RWPE2 (cell line): Measurements from ENCODE around the gene CCDC69.

ENCODE experiments used
- ATAC-seq: fragments of 200-7000 bp; cut with Tn5 transposase; 3 replicates; pipeline ENCODE4 v1.9.1; 2021; ENCODE audit warnings: low read depth
- DNase-seq: peaks from one replicate; pipeline ENCODE4 v3.0.0-alpha.2; 2020; ENCODE audit warnings: low spot score
- H3K27ac ChIP-seq: fragments of 450-650 bp; 2 replicates; pipeline ENCODE4 v1.5.1; 2017; ENCODE audit warnings: mild to moderate bottlenecking; ENCODE audit not compliant: poor library complexity, severe bottlenecking
- H3K27me3 ChIP-seq: fragments of 250-450 bp; sonication (Bioruptor Pico); 2 replicates; pipeline ENCODE4 v1.5.1; 2021; ENCODE audit warnings: mild to moderate bottlenecking, moderate library complexity; ENCODE audit not compliant: insufficient read depth, poor library complexity, severe bottlenecking
- H3K36me3 ChIP-seq: fragments of 250-450 bp; sonication (Bioruptor Pico); 2 replicates; pipeline ENCODE4 v1.5.1; 2020; ENCODE audit warnings: low read depth, mild to moderate bottlenecking, moderate library complexity
- H3K4me1 ChIP-seq: fragments of 250-450 bp; sonication (Bioruptor Pico); 2 replicates; pipeline ENCODE4 v1.5.1; 2021; ENCODE audit warnings: mild to moderate bottlenecking, moderate library complexity; ENCODE audit not compliant: insufficient read depth, poor library complexity, severe bottlenecking
- H3K4me3 ChIP-seq: fragments of 250-450 bp; sonication (Bioruptor Pico); 2 replicates; pipeline ENCODE4 v1.5.1; 2021; ENCODE audit warnings: mild to moderate bottlenecking, moderate library complexity; ENCODE audit not compliant: severe bottlenecking
- H3K9me3 ChIP-seq: fragments of 250-450 bp; sonication (Bioruptor Pico); 2 replicates; pipeline ENCODE4 v1.5.1; 2021; ENCODE audit warnings: mild to moderate bottlenecking, moderate library complexity; ENCODE audit not compliant: severe bottlenecking
- CTCF ChIP-seq: fragments of 450-650 bp; IDR thresholded peaks from one replicate; pipeline ENCODE4 v1.5.1; 2017; ENCODE audit warnings: mild to moderate bottlenecking, moderate library complexity; ENCODE audit not compliant: poor library complexity, severe bottlenecking

The CCDC69 gene

DNA sequence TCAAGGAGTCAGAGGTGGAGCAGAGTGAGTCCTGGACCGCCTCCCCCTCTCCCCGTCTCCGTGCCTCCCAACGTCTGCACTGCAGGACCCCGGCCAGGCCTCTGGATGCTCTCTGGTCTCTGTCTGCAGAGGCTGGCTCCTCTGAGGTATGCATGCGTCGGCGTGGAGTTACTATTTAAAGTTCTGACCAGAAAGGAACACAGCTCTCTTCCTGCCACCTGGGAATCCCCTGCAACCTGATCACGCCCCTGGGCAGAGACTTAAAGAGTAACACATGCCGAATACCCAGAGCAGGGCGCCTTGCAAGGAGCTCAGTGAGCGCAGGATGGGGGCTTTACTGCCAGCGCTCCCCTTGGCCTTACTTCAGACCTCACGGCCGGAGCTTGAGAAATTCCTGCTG is 82.4 kb downstream of the CCDC69 start:
- H3K9me3 ChIP-seq: no peaks in the 10 kb centered on the region
- TF ChIP-seq CTCF: no peak
- no peak for DNase-seq
- H3K36me3 ChIP-seq: peaks cover 45% of the 10 kb centered on the region
- peak; percentile 24; the same call in 1 of the 3 replicates for ATAC-seq
- H3K4me3 ChIP-seq: no peak overlapping the region
- H3K27me3 ChIP-seq: no peaks in the 10 kb centered on the region
- no peak overlapping the region for H3K27ac ChIP-seq
- H3K4me1 ChIP-seq: no peaks in the 10 kb centered on the region

DNA sequence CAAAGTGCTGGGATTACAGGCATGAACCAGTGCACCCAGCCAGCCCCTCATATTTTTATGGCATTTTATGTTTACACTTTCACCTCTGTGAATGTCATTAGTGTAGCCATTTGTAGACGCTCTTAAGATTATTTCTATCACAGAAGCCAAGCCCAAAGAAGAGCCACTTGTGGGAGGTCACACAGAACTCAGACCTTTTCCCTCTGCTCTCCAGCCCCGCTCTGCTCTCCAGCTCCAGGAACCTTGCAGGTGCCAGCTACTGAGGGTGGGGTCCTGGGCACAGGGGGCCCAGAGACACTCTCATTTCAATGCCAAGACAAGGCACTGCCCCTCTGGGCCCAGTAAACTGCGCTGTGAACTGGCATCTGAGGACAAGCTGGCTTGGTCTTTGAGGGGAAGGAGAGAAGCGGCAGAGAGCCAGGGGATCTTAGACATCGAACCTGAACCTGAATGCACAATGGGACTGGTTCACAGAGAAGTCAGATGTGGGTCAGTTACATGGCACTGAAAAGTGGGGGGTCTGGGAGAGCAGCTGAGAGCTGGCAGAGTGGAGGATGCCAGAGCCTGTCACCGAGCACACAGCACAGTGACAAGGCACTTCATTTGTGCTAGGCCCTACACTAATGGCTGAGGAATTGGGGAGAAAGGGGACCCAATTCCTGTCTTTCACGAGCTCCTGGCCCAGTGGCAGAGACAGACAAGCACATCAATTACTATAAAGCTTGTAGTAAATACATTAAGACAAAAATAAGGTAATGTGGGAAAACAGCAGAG is 83.0 kb downstream of the CCDC69 start:
- Histone ChIP-seq H3K9me3 (no peaks in the 10 kb centered on the region), H3K4me3 (no peak overlapping the region), H3K27me3 (no peaks in the 10 kb centered on the region), H3K27ac (no peak overlapping the region), H3K4me1 (no peaks in the 10 kb centered on the region), H3K36me3 (peaks cover 45% of the 10 kb centered on the region)
- TF ChIP-seq CTCF: no peak
- no peak for DNase-seq
- ATAC-seq: no peak

DNA sequence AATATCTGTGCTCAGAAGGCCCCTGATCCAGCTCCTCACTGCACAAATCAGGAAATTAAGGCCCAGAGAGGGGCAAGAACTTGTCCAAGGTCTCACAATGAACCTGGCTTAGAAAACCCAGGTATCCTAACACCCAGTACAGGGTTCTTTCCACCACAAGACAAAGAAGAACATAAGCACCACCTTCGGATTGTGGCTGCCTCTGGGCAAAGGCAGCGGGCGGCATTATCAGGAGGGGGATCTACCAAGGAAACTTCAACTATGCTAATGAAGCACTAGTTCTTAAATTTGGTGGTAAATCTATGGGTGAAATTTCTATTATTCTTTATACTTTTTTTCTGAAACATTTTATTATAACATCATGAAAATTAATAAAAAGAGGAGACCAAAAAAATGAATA is 84.2 kb downstream of the CCDC69 start:
- DNase-seq (no peak), ATAC-seq (no peak)
- Histone ChIP-seq H3K4me1 (no peaks in the 10 kb centered on the region), H3K27ac (no peak overlapping the region), H3K4me3 (no peak overlapping the region), H3K36me3 (peaks cover 52% of the 10 kb centered on the region), H3K9me3 (no peaks in the 10 kb centered on the region), H3K27me3 (no peaks in the 10 kb centered on the region)
- no peak for TF ChIP-seq CTCF

DNA sequence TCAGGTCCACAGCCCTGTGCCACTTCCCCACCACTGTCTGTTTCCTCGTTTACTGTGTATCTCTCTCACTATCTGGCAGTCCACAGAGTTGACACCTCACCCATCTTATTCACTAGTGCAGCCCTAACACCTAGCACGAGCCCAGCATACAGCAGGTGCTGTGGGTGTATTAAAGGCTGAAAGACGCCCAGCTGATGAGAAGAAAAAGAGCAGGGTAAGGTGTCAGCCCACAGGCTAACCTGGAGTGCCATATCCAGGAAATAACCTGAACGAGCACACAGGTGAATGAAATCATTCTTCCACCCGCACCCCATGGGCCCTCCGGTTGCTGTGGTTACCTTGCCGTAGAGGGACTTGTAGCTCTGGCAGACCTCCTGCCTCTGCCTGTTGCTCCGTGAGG is 84.9 kb downstream of the CCDC69 start:
- no peak for ATAC-seq
- no peaks in the 10 kb centered on the region for H3K27me3 ChIP-seq

More for the DNA sequence above, 84.9 kb downstream of the CCDC69 start:
- Histone ChIP-seq H3K9me3 (no peaks in the 10 kb centered on the region), H3K4me1 (no peaks in the 10 kb centered on the region), H3K4me3 (no peak overlapping the region), H3K27ac (no peak overlapping the region), H3K36me3 (peaks cover 55% of the 10 kb centered on the region)
- TF ChIP-seq CTCF: no peak
- DNase-seq: no peak
